NCI-H460 (cell line): ENCODE measurements around the gene PRKCA. TPM values are rescaled to one million over a fixed set of nuclear protein-coding genes. Genes with fewer than 3 reads are reported as not detected.
A peak's percentile ranks its signal among the peaks of the same experiment; 100 is the strongest.
"Not testable (repeated sequence)": the region's sequence is repeated elsewhere in the genome, so short reads cannot be mapped to it uniquely, and the experiment has no call there.

Experiments
- DNase-seq: peaks from one replicate; pipeline ENCODE4 v3.0.0-alpha.2; 2016; ENCODE audit warnings: low read depth; ENCODE audit errors: extremely low read depth
- total RNA-seq: library from RNA; depleted of rRNA; stranded (reverse); fragments of >200 nt; shearing (Covaris generic); gene quantifications from 2 replicates; pipeline ENCODE4 v1.2.3, GENCODE V29; 2014

The PRKCA gene
- total RNA-seq, 1 experiment from 2014 or later: 13.6 TPM

DNA sequence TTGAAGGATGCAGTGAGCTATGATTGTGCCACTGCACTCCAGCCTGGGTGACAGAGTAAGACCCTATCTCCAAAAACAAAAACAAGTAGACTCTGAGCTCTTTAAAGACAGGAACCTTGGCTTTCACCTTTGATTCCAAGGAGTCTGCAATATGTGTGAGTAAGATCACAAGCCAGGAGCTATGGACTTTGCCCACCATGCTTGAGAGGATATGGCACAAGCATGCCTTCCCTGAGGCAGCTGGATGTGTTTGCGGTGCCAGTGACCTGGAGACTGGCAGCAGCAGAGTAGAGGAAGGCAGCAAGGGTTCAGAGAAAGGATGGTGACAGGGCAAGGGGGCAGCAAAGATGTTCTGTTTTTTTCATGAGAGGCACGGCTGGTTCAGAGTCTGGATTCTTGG is 14.5 kb upstream of the PRKCA start:
- no peak for DNase-seq

DNA sequence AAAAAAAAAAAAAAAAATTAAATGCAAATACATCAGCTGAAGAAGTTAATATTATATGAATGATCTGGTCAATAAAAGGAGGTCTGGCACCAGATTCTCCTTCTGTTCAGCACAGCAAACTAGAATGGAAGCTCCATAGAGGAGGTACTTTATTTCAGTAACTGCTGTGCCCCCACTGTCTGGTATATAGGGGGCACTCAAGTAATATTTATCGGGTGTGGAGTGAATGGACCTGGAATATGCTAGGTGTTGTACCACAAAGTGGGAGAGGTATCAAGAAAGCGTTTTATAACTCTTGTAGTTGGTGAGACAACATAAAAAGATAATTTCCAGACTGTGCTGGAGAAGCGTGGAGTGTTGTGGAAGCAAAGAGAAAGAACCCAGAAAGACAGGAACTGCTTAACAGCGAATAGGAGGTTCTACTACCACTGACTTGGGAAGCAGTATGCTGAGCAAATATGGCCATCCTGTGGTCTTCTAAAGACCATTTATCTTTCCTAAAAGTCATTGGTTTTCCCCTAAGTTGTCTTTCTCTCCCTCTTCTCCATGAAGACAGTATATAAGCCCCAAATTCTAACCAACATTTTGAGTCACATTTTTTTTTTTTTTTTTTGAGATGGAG is 12.2 kb upstream of the PRKCA start:
- no peak for DNase-seq

DNA sequence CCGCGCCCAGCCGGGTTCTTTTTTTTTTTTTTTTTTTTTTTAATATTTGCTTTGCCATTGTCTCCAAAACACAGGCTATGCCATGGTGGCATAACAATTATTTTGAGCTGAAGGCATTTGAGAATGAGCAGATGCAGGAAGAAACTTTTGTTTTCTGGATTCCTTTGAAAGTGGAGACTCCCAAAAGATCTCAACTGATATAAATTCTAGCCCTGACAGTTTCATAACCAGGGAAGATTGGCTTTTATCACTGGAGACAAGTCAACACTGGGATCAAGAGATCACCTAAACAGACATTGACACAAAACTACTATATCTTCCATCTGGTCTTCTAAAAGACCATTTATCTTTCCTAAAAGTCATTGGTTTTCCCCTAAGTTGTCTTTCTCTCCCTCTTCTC is 10.1 kb upstream of the PRKCA start:
- no peak for DNase-seq

GRCh38 chr17:66296289-66296725 is 6.1 kb upstream of the PRKCA start:
- no peak for DNase-seq

DNA sequence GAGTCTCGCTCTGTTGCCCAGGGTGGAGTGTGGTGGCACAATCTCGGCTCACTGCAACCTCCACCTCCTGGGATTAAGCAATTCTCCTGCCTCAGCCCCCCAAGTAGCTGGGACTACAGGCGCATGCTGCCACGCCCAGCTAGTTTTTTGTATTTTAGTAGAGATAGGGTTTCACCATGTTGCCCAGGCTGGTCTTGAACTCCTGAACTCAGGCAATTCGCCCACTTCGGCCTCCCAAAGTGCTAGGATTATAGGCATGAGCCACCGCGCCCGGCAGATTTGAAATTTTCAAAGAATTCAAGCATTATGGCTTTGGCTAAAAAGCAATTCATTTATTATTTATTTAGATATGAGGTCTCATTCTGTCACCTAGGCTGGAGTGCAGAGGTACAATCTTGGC is 5.0 kb upstream of the PRKCA start:
- not testable (repeated sequence) for DNase-seq

DNA sequence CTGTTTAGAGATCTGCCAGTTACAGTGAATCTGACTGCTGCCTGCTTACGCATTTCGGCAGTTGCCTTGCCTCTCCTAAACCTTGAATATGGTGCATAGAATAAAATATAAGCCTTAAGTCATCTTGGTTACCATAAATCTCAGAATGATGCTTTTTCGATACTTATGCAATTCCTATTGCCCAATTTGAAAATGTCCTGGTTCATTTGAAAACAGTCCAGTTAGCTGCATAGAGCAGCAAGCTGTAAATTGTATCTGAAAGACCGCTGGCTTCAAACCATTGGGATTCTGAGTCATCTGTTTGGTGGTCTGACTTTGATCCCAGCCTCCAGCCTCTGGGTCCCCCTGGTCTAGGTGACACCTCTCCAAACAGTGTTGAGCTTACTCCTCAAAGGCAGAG is 2.7 kb upstream of the PRKCA start:
- DNase-seq: no peak

GRCh38 chr17:66300956-66301355 is 1.5 kb upstream of the PRKCA start:
- DNase-seq: no peak

GRCh38 chr17:66301367-66301863 is 998 bp upstream of the PRKCA start:
- DNase-seq: no peak

GRCh38 chr17:66302761-66303626 is 581 bp downstream of the PRKCA start:
- DNase-seq: peak; percentile 71

- DNase-seq: peak; percentile 30
These were observed 2.1 kb downstream of the PRKCA start for GRCh38 chr17:66304304-66305174.

DNA sequence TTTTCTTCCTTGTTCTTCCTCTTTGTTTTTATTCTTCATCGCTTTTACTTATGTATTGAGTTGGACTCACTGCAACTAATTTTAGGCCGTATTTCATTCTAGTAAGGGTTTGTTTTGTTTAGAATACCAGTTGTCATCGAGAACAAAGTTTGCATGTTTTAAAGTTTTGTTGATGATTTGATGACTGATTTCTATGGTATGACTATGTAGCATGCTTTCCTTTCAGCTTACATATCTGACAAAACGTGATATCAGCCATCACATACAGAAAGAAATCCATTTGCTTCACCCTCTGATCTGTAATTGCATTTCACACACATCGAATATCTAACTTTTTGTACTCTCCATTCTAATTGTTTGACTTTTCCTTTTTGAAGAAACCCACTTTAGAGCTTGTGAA is 4.0 kb downstream of the PRKCA start:
- no peak for DNase-seq

DNA sequence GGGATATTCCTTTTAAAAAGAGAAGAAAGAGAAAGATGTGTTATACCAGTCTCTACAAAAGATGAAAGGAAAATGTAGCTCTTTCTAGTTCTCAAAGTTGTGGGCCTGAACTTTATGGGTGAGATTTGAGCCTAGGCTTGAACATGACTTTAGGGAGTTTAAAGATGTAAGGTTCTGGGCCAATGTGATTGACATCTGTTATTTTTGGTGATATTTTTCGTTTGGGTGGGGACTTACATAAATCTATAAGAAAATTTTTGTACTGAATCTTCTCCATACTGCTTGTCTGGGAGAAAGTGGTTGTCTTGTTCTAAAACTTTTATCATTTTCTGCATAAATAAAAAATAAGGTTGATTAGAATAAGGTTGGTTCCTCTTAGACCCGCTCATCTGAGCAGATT is 4.8 kb downstream of the PRKCA start:
- DNase-seq: no peak

DNA sequence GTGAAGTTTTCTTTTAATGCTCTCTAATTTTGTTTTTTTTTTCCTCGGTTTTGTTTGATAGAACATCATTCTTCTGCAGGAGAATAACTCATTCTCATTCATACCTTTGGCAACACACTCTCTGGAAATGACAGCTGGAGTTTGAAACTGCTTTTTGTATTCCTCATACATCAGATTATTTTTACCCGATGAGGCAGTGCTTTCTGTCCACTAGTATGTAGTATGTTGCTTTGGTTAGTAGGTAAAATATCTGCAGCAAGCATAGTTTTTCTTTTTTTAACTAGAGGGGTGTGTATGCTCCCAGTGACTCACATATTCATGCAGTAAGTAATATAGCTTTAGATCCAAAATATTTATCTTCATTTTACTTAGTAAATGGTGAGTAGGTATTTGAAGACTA is 6.4 kb downstream of the PRKCA start:
- no peak for DNase-seq

GRCh38 chr17:66309793-66310192 is 7.4 kb downstream of the PRKCA start:
- no peak for DNase-seq

- DNase-seq: no peak
These were observed 8.2 kb downstream of the PRKCA start for GRCh38 chr17:66310528-66311148.

- DNase-seq: no peak
These were observed 10.5 kb downstream of the PRKCA start for GRCh38 chr17:66312912-66313311.

DNA sequence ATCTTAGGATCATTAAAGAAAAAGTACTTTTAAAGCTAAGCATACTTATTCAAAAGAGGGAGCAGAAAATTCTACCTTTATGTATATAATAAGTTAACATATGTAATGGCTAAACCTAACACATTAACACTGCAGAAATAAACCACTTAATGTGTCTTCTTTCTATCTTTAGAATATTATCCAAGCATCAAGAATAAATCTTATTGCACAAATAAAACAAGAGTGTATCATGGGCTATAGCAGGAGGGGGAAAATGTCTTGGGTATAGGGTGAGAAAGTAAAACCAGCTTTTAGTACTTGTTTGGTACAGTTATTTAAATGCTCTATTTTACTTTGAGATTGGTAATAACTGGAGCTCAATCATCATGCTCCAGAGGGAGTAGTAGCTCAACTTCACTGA is 10.9 kb downstream of the PRKCA start:
- no peak for DNase-seq

DNA sequence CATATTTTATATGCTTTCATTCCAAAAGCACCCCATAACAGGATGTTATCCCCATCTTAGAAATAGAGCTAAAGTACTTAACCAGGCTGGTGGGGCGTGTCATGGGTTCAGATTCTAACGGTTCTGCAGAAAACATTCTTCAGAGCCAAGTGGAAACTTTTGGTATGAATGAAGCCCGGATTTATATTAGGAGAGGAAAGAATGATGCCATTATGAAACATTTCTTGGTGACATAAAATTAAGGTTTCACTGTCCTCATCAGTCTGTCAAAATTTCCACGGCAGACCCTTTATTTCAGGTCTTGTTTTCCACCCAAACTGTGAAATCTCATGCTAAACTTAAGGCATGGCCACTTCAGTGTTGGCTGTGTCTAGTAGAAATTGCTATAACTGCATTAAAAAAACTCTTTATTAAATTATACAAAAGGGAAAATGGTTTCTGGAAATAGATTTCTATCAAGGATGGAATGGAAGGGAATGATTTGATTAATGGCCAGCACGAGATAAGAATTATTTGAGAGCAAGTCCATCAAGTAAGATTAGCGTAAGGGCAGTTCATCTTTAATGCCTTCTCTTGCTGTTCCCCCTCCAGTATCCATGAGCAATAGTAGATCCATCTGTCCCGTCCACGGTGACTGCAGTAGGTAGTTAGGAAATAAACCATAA is 11.7 kb downstream of the PRKCA start:
- DNase-seq: no peak

DNA sequence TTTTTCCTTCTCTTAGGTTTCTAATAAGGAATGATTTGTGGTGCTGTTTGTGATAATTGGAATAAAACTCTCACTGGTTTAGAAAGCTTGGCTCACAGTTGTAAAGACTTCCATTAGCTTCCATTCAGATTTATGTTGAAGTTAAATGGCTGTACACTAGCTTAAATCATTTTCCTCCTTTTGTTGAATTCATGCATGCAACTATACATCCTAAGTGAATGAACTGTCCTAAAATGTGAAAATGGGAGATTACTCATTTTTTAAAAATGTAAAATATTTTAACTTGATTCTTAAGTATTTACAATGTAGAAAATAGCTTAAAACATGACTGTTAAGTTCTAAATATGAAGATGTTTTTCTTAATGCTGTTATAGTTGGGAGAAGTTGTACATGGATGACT is 15.2 kb downstream of the PRKCA start:
- no peak for DNase-seq

DNA sequence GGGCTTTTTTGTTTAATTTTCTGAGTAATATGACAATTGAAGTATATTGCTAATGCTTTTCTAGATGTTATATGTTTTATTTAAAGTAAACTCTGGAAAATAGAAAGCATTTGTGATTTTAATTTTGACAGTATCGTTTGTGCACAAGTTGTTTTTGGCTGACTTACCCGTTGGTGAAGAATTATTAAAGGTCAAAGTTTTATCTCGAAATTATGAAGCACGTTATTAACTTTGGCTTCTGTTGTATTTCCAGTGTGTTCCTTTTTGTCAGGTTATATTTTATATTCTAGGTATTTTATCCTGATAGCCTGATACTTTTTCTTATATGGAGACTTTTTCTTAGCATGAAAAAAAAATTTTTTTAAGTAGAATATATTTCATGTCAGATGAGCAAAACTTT is 16.8 kb downstream of the PRKCA start:
- no peak for DNase-seq
